SU-DHL-6 (cell line): Measurements from ENCODE around the gene TNNT2.
A peak's percentile ranks its signal among the peaks of the same experiment; 100 is the strongest.

Experiments used
- H2AFZ ChIP-seq: fragments of 200-600 bp; sonication (generic); 2 replicates; pipeline ENCODE4 v1.6.1; 2014; ENCODE audit warnings: low read depth, mild to moderate bottlenecking, moderate library complexity, mixed read lengths, antibody characterized with exemption, low read length; ENCODE audit not compliant: severe bottlenecking
- H3F3A ChIP-seq: fragments of 200-600 bp; shearing (Covaris generic); 2 replicates; pipeline ENCODE4 v1.6.0; 2016; ENCODE audit warnings: antibody characterized with exemption, mild to moderate bottlenecking; ENCODE audit not compliant: insufficient read depth
- H3K27ac ChIP-seq: fragments of 200-600 bp; sonication (generic); 2 replicates; pipeline ENCODE4 v1.5.1; 2016; ENCODE audit warnings: low read depth, mild to moderate bottlenecking, low read length, moderate library complexity, mixed read lengths
- H3K27me3 ChIP-seq: fragments of 200-600 bp; sonication (generic), shearing (Covaris generic); 2 replicates; pipeline ENCODE4 v1.6.0; 2014; ENCODE audit warnings: mild to moderate bottlenecking, low read length
- H3K36me3 ChIP-seq: fragments of 200-600 bp; sonication (generic); 2 replicates; pipeline ENCODE4 v1.6.1; 2014; ENCODE audit warnings: mild to moderate bottlenecking, low read length, mixed read lengths
- H3K4me2 ChIP-seq: fragments of 300-600, 200-600 bp; shearing (Covaris generic), sonication (generic); 2 replicates; pipeline ENCODE4 v1.6.0; 2014; ENCODE audit warnings: low read length, low read depth, mild to moderate bottlenecking; ENCODE audit not compliant: poor library complexity, severe bottlenecking
- H3K4me3 ChIP-seq: fragments of 200-600 bp; sonication (generic); 2 replicates; pipeline ENCODE4 v1.5.1; 2014; ENCODE audit warnings: antibody characterized with exemption, low read length, mild to moderate bottlenecking, mixed read lengths; ENCODE audit not compliant: insufficient read depth, poor library complexity, severe bottlenecking
- H3K79me2 ChIP-seq: fragments of 200-600 bp; sonication (generic); 2 replicates; pipeline ENCODE4 v1.6.1; 2014; ENCODE audit warnings: mild to moderate bottlenecking, low read length, moderate library complexity; ENCODE audit not compliant: insufficient read depth
- H3K9ac ChIP-seq: fragments of 200-600 bp; sonication (generic); 2 replicates; pipeline ENCODE4 v1.7.0; 2014; ENCODE audit warnings: mild to moderate bottlenecking, low read length
- H3K9me2 ChIP-seq: fragments of 200-600 bp; sonication (generic); replicated peaks from 2 replicates; pipeline ENCODE4 v1.6.1; 2014; ENCODE audit warnings: low read length; ENCODE audit not compliant: insufficient read depth
- H3K9me3 ChIP-seq: fragments of 200-600 bp; sonication (generic); 2 replicates; pipeline ENCODE4 v1.6.1; 2014; ENCODE audit warnings: low read length, mixed read lengths; ENCODE audit not compliant: insufficient read depth
- H4K20me1 ChIP-seq: fragments of 200-600 bp; sonication (generic); 2 replicates; pipeline ENCODE4 v1.6.1; 2014; ENCODE audit warnings: low read depth, mild to moderate bottlenecking, antibody characterized with exemption, low read length, moderate library complexity, mixed read lengths
- CTCF ChIP-seq: fragments of 200-600 bp; sonication (generic); IDR thresholded peaks from one replicate; pipeline ENCODE4 v1.5.1; 2017; ENCODE audit warnings: antibody characterized with exemption, mild to moderate bottlenecking, low read length, moderate library complexity; ENCODE audit not compliant: insufficient read depth, poor library complexity, severe bottlenecking
- EZH2phosphoT487 ChIP-seq: fragments of 200-600 bp; sonication (generic), shearing (Covaris generic); conservative IDR thresholded peaks from 2 replicates; pipeline ENCODE4 v1.6.1; 2018; ENCODE audit warnings: mild to moderate bottlenecking, antibody characterized with exemption, low read length, moderate library complexity, mixed read lengths

TNNT2 gene

GRCh38 chr1:201350884-201351283 is 26.6 kb downstream of the TNNT2 start:
- H3K27ac ChIP-seq: no peak overlapping the region
- no peak for TF ChIP-seq EZH2phosphoT487
- TF ChIP-seq CTCF: no peak
- no peaks in the 10 kb centered on the region for H3F3A ChIP-seq
- no peaks in the 10 kb centered on the region for H3K79me2 ChIP-seq
- no peak overlapping the region for H2AFZ ChIP-seq
- no peaks in the 10 kb centered on the region for H3K9me3 ChIP-seq
- no peaks in the 10 kb centered on the region for H3K9me2 ChIP-seq
- no peaks in the 10 kb centered on the region for H4K20me1 ChIP-seq
- H3K36me3 ChIP-seq: no peaks in the 10 kb centered on the region
- H3K4me2 ChIP-seq: no peak overlapping the region
- H3K4me3 ChIP-seq: no peak overlapping the region
- H3K27me3 ChIP-seq: no peaks in the 10 kb centered on the region
- no peak overlapping the region for H3K9ac ChIP-seq

- H3K27me3 ChIP-seq: no peaks in the 10 kb centered on the region
- no peaks in the 10 kb centered on the region for H3K79me2 ChIP-seq
- H3K4me3 ChIP-seq: no peak overlapping the region
- TF ChIP-seq EZH2phosphoT487: no peak
- TF ChIP-seq CTCF: no peak
- no peak overlapping the region for H3K27ac ChIP-seq
- no peaks in the 10 kb centered on the region for H3K9me3 ChIP-seq
- no peak overlapping the region for H2AFZ ChIP-seq
- H4K20me1 ChIP-seq: no peaks in the 10 kb centered on the region
- no peak overlapping the region for H3K9ac ChIP-seq
- no peaks in the 10 kb centered on the region for H3K36me3 ChIP-seq
- no peaks in the 10 kb centered on the region for H3K9me2 ChIP-seq
- H3K4me2 ChIP-seq: no peak overlapping the region
- no peaks in the 10 kb centered on the region for H3F3A ChIP-seq
Observed at GRCh38 chr1:201350361-201350725, 27.1 kb downstream of the TNNT2 start.

- Histone ChIP-seq H3K9me2 (no peaks in the 10 kb centered on the region), H4K20me1 (no peaks in the 10 kb centered on the region), H3K9me3 (no peaks in the 10 kb centered on the region), H3K79me2 (no peaks in the 10 kb centered on the region), H3K27ac (no peak overlapping the region), H2AFZ (no peak overlapping the region), H3K36me3 (no peaks in the 10 kb centered on the region), H3K9ac (no peak overlapping the region), H3K4me2 (no peak overlapping the region), H3F3A (no peaks in the 10 kb centered on the region), H3K27me3 (no peaks in the 10 kb centered on the region), H3K4me3 (no peak overlapping the region)
- TF ChIP-seq CTCF (no peak), EZH2phosphoT487 (no peak)
Observed at GRCh38 chr1:201349092-201349491, 28.4 kb downstream of the TNNT2 start.

- Histone ChIP-seq H4K20me1 (no peaks in the 10 kb centered on the region), H3K4me3 (no peak overlapping the region), H3K36me3 (no peaks in the 10 kb centered on the region), H3K4me2 (no peak overlapping the region), H3K9ac (no peak overlapping the region), H3K27me3 (no peaks in the 10 kb centered on the region; the same call in 1 of the 2 replicates), H2AFZ (no peak overlapping the region), H3F3A (no peaks in the 10 kb centered on the region), H3K9me2 (no peaks in the 10 kb centered on the region), H3K79me2 (no peaks in the 10 kb centered on the region), H3K27ac (no peak overlapping the region), H3K9me3 (no peaks in the 10 kb centered on the region)
- TF ChIP-seq EZH2phosphoT487 (no peak), CTCF (peak; percentile 65)
Observed at GRCh38 chr1:201348211-201348566, 29.3 kb downstream of the TNNT2 start.
